Activated T-cell treated with anti-CD3 and anti-CD28 coated beads for 1 hour (primary cell): ENCODE data around the gene ADAM23.

Experiments used
- DNase-seq: peaks from one replicate; pipeline ENCODE4 v3.0.0-alpha.2; 2020; ENCODE audit warnings: low read depth

ADAM23 gene

DNA sequence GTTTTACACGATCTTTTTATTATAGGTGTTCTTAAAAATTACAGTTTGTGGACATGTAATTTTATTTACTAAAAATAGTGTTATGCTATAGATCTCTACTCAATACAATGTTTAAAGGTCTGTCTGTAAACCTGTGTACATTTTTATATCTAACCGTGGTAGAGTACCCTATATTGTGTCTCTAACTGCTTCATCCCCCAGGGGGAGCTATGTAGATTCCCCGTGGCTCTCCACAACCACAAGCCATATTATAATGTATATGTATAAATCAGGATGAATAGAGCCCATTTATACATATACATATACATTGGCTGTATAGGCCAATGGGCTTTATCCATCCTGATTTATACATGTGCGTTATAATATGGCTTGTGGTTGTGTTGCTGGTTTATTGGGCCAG, 59.4 kb downstream of the ADAM23 start:
- DNase-seq: no peak

DNA sequence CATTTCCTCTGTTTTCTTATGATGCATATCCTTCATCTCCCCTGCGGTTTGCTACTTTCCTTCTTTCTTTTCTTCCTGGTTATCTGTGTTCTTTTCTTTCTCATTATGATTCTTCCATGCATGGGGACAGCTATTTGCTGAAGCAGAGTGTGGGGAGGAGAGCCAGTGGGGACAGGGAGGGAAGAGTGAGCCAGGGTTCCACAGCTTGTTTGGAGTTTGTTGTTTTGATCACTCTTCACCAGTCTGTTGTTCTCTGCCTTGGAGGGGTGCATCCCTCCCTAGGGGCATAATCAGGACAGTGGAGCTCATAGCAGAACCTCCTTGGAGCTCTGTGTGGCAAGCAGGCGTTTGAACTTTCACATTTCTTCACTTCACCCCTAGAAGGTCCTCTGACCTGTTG, 68.0 kb downstream of the ADAM23 start:
- DNase-seq: no peak

DNA sequence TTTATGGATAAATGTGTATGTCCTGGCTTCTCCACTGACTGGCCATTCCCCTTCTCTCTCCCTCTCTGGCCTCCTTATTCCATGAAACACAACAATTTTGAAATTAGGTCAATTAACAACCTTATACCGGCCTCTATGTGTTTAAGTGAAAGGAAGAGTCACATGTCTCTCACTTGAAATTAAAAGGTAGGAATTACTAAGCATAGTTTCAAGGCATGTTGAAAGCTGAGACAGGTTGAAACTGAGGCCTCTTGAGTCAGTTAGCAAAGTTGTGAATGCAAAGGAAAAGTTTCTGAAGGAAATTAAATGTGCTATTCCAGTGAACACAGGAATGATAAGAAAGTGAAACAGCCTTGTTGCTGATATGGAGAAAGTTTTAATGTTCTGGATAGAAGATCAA, 69.7 kb downstream of the ADAM23 start:
- no peak for DNase-seq

DNA sequence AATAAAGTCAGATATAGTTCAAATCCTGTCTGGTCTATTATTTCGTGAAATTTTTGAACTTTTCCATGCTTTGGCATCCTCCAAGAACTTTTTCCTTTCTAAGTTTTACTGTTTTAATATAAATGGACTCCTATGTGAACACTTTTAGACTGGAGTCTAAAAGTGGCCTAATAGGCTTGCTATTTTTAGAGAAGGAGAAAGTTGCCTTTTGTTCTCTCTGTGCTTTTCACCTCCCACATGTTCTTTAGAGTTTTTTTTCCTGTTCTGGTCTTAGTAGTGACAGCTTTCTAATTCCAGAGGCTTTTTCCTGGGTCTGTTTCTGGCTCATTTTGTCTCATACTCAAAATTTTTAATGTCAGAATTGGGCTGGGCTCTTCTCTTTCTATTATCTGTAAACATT, 72.2 kb downstream of the ADAM23 start:
- DNase-seq: no peak

DNA sequence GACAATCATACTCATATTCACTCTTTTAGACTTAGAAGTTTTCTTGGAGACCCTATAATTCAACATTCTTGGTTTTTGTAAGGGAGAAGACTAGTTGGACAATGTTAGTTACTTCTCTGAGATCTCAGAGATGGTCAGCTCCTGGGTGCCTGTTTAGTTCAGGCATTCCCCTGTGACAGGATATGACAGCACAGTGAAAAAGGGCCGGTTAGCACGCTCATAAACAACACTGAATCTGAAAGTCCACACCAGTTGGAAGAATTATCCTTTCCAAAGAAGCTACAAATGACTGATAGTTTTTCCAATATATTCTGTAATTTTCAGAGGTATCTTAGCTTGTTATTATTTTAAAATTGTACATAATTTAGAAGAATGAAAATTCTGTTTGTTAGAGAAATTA, 75.7 kb downstream of the ADAM23 start:
- DNase-seq: no peak

DNA sequence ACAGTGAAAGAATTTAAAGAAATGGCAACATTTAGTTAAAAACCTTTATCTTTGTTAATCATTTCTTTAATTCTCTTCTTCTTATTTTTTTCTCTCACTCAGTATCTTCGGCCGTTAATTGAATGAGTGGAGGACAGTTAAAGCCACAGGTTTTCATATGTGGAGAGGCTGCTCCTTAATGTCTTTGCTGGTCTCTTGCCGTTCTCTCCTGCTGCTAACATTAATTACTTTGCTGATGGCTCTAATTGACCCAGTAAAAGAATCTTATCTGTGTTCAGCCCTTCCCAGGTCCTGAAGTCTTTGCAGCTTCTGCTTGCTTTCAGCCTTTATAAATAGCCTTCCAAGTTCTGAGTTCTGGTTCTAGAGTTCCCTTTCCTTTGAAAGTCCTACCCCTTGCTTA, 77.1 kb downstream of the ADAM23 start:
- DNase-seq: no peak

DNA sequence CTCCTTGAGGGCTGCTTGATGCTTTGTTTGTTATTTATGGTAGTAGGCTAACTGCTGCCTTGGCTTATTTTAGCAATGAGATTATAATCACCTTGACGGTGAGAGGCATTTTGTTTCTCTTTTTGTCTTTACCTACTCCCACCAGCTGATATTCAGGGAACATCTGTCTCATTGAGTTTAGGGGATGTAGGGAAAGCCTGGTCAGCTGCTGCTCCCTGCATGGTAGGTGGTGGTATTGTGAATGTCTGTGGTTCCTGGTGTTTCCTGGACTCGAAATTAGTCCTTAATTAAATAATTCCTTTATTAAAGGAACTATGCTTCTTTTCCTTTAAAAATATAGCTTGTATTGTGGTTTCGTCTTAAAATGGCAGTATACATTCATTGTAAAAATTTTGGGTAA, 77.8 kb downstream of the ADAM23 start:
- DNase-seq: no peak

DNA sequence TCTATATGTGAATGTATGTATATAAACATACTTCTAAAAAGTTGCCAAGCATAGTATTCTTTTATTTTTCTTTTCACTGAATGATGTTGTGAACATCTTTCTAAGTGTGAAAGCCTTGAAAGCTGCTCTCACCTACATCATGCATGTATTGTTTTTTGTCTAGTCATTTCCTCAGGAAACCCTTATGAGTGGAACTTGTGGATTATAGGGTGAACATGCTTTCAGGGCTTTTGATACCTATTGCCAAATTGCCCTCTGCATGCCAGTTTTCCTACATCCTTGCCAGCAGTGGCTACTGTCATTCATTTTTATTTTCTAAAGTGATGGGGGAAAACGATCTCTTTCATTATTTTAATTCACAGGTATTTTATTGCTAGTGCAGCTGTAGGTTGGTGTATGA, 78.3 kb downstream of the ADAM23 start:
- no peak for DNase-seq

DNA sequence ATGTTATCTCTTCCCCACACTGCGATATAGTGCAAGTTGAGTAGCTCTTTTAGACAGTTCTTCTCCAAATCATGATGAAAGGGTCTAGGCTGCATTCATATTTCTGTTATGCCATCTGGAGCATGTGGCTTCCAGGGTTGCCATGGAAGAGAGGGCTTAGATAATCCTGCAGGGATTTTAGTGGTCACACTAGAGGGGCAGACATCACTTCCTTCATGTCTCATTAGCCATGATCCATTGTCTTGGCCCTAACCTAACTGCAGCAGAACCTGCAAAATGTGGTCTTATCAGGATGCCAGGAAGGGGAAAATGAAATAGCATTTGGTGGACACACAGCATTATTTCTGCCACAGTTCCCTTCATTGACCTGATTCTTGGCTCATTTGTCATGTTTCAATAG, 83.1 kb downstream of the ADAM23 start:
- no peak for DNase-seq

DNA sequence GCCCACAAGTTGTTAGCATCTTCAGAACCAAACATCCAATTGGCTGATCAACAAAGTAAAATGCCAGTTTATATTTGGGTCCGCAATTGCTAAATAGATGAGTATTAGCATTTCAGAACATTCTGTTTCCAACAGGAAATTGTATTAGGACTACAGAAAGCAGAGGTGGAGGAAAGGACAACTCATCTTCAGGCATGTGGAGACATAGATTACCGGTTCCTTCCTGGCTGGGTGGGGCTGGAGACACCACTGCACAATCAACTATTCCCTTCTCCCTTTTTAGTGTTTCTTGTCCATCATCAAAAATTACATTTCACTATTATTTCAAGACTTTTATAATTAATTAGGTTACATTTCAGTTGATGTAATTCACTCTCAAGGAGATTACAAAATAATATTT, 83.8 kb downstream of the ADAM23 start:
- DNase-seq: no peak

DNA sequence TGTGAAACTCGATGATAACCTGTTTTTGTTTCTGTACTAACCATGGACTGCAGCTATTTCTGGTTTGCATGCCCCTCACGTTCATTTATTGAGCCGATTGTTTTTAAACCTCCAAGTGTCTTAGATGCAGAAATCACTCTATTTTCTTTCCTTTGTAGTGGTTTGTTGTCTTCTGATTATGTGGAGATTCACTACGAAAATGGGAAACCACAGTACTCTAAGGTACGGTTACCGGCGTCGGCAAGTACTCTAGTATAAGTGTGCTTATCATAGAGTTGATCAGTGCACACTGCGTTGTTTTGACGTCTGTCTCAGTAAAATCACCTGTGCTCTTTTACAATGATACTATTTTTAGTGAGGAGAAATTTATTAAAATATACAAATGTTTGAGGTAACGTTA, 87.4 kb downstream of the ADAM23 start:
- no peak for DNase-seq

DNA sequence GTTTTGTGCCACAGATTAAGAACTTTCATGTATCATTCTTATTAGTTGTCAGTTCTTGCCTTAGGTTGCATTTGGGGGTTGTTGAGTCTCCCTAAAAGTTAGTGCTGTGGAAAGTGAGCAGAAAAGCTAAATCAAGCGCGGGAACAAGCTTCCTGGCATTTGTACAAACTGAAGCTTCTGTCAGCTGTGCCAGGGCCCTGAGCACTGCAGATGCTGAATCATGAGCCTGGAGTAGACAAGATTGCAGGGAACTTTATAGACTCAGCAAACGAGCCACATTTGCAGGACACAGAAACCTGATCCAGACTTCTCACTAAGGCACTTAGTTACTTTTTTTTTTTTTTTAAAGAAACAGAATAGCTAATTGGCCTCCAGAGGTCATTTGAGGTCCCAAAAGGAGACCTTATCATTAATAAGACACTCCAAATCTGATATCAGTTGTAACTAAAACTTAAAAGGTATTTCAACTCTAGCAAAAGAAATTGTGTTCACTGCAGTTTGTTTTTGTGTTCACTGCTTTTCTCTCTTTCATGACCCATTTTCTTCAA, 88.7 kb downstream of the ADAM23 start:
- DNase-seq: no peak

DNA sequence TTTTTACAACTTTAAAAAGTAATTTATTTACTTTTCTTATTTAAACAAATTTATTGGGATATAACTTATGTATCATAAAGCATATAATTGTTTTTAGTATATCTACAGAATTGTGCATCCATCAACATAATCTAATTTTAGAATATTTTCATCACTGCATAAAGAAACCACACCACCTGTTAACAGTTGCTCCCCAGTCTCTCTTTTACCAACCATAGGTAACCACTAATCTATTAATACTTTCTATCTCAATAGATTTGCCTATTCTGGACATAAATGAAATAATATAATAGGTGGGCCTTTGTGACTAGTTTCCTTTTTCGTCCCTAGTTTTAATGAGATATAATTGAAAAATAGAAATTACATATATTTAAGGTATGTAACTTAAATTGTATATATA, 90.6 kb downstream of the ADAM23 start:
- no peak for DNase-seq

DNA sequence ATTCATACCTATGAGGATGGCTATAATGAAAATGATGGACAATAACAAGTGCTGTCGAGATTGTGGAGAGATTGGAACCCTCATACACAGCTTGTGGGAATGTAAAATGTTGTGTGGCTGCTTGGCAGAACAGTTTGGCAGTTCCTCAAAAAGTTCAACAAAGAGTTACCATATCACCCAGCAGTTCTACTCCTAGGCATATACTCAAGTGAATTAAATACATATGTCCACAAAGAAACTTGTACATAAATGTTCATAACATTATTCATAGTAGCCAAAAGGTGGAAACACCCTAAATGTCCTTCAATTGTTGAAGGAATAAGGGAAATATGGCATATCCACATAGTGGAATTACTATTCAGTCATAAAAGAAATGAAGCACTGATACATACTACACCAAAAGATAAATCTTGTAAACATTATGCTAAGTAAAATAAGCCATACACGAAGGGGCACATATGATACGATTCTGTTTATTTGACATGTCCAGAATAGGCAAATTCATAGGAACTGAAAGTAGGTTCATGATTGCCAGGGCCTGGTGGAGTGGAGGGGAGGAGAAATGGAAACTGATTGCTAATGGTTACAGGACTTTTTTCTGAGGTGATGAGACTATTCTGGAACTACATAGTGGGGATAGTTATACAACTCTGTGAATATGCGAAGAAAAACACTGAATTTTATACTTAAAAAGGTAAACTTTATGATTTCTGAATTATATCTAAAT, 92.1 kb downstream of the ADAM23 start:
- DNase-seq: no peak

DNA sequence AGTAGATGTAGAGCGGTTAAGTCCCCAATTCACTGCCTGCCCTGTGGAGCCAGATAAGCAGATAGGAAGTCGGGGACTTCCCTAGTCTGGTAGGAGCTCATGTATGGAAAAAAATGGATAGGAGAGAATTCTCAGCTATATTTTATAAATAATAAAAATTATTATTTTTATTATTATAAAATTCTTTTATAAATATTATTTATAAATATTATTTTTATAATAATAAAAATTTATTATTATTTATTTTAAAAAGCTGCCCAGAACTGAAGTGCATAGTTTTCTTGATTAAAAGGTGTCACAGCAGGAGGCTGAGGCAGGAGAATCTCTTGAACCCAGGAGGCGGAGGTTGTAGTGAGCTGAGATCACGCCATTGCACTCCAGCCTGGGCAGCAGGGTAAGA, 97.4 kb downstream of the ADAM23 start:
- DNase-seq: no peak

DNA sequence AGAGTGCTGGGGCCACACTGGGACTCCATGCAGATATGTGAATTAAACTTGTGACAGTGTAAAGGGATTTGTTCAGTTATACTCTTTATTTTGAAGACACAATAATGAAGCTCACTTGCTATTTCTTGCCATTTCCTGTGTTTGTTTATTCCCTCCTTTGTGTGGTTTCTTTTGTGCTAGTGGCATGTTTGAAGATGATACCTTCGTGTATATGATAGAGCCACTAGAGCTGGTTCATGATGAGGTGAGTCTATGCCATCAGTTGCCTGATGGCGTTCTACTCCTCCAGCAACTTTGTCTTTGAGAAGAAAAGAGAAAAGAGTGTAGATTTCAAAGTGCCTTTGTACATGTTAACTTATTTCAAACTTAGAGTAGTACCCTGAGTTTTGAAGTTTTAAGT, 99.7 kb downstream of the ADAM23 start:
- DNase-seq: no peak

DNA sequence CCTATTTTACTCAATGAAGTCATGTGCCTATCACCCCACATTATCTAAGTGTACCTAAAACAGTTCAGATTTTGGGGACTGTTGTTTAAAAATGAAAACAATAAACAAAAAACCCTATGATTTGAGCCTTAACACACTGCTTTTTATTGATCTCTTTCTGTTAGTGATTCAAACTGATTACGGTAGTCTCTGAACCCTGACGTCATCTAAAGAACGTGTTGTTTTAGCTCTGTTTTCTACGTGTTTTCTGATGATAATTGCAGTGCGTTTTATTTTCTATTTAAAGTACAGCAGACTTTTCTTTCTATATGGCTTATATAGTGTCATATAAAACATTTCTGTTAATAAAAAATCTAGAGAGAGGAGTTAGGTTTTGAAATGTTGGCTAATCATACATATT, 105.1 kb downstream of the ADAM23 start:
- DNase-seq: no peak

DNA sequence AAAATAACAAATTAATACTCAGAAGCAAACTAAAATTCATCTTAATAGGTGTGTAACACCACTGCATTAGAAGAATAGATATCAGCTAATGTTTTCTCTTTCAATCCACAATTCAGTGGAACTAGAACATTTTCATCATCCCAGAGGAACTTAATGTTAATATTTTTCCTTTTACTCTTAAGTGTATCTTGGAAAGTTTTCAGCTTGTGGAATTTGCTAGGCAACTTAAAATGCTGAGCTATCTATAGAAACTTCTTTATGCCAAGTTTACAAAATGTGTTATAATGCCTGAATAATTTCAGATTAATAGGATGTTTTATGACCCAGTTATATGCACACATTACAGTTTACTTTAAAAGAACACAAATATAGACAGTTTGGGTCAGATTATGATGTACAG, 112.4 kb downstream of the ADAM23 start:
- DNase-seq: no peak

DNA sequence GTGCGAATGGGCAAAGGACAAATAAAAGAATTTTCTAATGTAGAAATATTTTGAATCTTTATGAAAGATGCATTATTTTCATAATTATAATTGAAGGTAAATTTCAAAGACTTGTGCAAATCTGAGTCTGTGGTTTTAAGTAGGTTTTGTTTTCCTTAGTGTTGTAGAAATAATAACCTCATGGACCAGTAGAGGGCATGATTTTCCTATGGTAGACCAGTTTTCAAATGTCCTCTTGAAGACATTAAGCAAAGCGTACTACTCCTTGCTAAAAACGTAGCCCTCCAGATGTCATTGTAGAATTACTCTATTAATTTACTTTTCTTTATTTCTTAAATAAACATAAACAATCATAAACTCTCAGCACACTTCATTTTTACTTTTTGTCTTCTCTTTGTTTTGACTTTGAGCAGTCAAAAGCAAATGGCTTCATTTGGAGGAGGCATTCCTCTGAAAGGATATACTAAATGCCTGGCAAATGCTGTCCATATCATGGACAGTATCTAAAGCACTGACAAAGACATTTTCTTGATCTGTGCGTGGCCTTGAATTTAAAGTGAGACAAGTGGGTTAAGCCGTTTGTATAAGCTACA, 113.1 kb downstream of the ADAM23 start:
- no peak for DNase-seq

DNA sequence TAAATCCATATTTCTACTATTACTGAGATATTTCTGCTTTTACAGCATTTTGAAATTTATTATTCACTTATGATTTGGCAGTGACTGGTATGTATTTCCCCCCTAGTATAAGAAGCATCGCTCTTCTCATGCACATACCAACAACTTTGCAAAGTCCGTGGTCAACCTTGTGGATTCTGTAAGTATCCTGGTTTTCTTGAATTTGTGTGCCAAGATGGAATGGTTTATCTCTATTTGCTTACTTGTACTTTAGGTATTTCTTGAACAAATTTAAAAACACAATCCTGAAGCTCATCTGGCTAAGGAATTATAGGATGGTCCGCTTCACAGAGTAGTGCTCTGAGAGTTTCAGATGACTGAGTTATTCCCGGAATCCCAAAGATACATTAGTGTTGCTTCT, 114.0 kb downstream of the ADAM23 start:
- no peak for DNase-seq

DNA sequence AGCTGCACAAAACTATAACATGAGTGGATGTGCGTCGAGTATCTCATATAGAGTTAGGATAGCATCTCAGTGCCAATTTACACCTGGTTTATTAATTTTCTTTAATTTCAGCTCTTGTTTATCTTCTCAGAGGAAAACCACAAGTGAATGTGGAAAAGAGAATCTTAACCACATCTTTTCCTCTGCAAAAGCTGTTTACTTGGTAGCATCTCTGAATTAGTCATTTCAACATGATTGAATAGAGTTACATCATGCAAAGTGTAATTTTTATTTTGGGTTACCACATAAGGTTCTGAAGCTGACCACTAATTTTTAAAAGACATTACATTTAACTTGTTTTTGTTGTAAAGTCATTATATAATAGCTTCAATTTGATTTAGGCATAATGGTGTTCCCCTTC, 115.2 kb downstream of the ADAM23 start:
- DNase-seq: no peak

DNA sequence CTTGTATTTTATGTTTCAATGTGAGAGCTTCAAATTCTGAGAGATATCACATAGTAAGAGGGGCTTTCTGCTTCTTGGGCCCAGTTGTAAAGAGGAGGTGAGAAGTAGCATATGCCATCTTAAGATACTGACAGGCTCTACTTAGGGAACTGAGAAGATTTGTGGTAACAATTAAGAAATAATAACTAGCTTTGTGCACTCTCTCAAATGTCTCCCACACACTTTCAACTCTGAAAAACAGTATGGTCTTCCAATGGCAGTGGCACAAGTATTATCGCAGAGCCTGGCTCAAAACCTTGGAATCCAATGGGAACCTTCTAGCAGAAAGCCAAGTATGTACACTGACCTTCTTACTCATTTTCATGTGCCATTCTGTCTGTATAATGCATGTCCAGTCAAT, 118.6 kb downstream of the ADAM23 start:
- DNase-seq: no peak

DNA sequence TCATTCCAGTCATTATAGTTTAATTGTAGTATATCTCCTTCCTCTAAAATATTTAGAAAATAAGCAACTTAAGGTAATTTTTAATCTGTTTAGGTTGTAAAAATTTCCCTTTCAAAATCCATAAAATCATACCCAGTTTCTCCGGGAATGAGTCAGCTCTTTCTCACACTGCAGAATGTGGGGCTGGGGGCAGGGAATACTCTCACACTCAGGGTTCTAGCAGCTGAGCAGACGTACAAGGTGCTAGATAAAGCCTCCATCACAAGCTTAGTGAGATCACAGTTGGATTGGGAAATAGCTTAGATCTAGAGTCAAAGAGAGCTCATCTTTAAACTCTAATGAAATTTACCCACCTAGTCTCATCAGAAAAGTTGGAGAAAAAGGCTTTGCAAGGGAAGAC, 119.0 kb downstream of the ADAM23 start:
- no peak for DNase-seq

DNA sequence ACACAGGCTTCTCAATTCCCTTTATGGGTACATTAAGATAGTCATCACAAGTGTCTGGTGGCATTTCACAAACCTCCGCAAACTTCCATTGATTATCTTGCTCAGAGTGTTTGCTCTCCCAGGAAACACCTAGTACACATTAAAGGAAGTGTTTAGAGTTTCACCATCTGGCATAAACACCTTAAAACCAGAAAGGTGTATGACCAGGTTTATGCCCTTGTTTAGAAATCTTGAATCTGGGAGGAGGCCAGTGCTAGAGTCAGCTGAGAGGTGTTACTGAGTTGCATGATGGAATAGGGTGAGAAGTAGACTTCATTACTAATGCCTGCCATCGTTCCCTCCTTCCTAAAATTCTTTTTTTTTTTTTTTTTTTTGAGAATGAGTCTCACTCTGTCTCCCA, 120.0 kb downstream of the ADAM23 start:
- no peak for DNase-seq
